Adrenal gland (tissue), 5 donors: ENCODE measurements around the gene SNX8.

ENCODE experiments used
- POLR2A ChIP-seq, 2 donors: fragments of 450-650 bp; IDR thresholded peaks; one replicate each; pipeline ENCODE4 v1.6.1; 2017; ENCODE audit warnings: antibody characterized with exemption in 2 of 2, mild to moderate bottlenecking in 2 of 2, moderate library complexity in 1 of 2
- TF ChIP-seq, protein P1 (sequence below), 6 experiments: fragments of 450-650 bp in 4 of 6; fragments of 200-600 bp in 2 of 6; sonication (generic) in 1 of 6; IDR thresholded peaks; 1 replicate in 5 of 6; 2 replicates in 1 of 6; pipeline versions ENCODE4 v1.5.1 to v1.8.0; 2016 to 2021; ENCODE audit warnings: antibody characterized with exemption in 6 of 6, mild to moderate bottlenecking in 2 of 6, moderate library complexity in 1 of 6
- donor health status: DM: no; HTN: no; CAD: no.

DNA sequence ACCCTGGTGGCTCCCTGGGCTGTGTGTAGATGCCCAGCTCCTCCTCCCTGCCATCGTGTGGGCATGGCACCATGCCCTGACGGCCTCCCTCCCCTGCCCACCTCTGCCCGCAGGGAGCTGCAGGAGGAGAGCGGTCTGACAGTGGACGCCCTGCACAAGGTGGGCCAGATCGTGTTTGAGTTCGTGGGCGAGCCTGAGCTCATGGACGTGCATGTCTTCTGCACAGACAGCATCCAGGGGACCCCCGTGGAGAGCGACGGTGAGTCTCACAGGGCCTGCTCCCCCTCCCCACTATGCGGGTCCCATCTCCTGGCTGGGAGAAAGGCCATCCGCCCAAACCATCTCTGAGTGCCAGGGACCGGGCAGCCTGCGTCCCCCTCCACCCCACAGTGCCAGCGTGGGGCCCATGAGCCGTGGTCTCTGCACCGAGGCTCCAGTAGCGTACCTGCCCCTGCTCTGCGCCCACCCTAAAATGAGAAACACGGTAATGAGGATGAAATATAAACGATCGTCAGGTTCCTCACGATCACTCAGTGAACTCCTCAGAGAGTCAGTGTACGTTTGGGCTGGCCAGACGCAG is 64.4 kb downstream of the SNX8 start:
- no peak for TF ChIP-seq POLR2A (IDR thresholded peaks at IDR 0.05)
- TF ChIP-seq, protein P1, sequence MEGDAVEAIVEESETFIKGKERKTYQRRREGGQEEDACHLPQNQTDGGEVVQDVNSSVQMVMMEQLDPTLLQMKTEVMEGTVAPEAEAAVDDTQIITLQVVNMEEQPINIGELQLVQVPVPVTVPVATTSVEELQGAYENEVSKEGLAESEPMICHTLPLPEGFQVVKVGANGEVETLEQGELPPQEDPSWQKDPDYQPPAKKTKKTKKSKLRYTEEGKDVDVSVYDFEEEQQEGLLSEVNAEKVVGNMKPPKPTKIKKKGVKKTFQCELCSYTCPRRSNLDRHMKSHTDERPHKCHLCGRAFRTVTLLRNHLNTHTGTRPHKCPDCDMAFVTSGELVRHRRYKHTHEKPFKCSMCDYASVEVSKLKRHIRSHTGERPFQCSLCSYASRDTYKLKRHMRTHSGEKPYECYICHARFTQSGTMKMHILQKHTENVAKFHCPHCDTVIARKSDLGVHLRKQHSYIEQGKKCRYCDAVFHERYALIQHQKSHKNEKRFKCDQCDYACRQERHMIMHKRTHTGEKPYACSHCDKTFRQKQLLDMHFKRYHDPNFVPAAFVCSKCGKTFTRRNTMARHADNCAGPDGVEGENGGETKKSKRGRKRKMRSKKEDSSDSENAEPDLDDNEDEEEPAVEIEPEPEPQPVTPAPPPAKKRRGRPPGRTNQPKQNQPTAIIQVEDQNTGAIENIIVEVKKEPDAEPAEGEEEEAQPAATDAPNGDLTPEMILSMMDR (IDR thresholded peaks at IDR 0.05) = no peak
